H9 (cell line): ENCODE measurements around the gene RAB40C. TPM values are rescaled to one million over a fixed set of nuclear protein-coding genes. Genes with fewer than 3 reads are reported as not detected.
A peak's percentile ranks its signal among the peaks of the same experiment; 100 is the strongest.

Source experiments
- DNase-seq: peaks from one replicate; pipeline ENCODE4 v3.0.0-alpha.2; 2017
- H2AFZ ChIP-seq: one replicate; pipeline ENCODE4 v1.6.1; 2013; ENCODE audit warnings: mild to moderate bottlenecking, low read length, control low read depth, moderate library complexity
- H2AK5ac ChIP-seq: 2 replicates; pipeline ENCODE4 v1.6.1; 2013; ENCODE audit warnings: low read length, control low read depth, mixed read lengths; ENCODE audit not compliant: insufficient read length
- H2BK120ac ChIP-seq: one replicate; pipeline ENCODE4 v1.6.1; 2013; ENCODE audit warnings: low read depth, mild to moderate bottlenecking, low read length, control low read depth, inconsistent platforms; ENCODE audit not compliant: poor library complexity, severe bottlenecking
- H2BK12ac ChIP-seq: 2 replicates; pipeline ENCODE4 v1.6.1; 2013; ENCODE audit warnings: low read length, control low read depth, mixed read lengths, low read depth; ENCODE audit not compliant: insufficient read length
- H2BK15ac ChIP-seq: 2 replicates; pipeline ENCODE4 v1.6.1; 2013; ENCODE audit warnings: low read depth, low read length, control low read depth
- H2BK20ac ChIP-seq: one replicate; pipeline ENCODE4 v1.6.1; 2013; ENCODE audit warnings: low read depth, mild to moderate bottlenecking, low read length, control low read depth, inconsistent platforms; ENCODE audit not compliant: poor library complexity, severe bottlenecking
- H2BK5ac ChIP-seq: 2 replicates; pipeline ENCODE4 v1.6.1; 2013; ENCODE audit warnings: low read length, control low read depth, mixed read lengths; ENCODE audit not compliant: insufficient read length
- H3K14ac ChIP-seq: 2 replicates; pipeline ENCODE4 v1.6.1; 2013; ENCODE audit warnings: low read length, control low read depth; ENCODE audit not compliant: insufficient read depth
- H3K18ac ChIP-seq: 2 replicates; pipeline ENCODE4 v1.6.1; 2013; ENCODE audit warnings: low read depth, mild to moderate bottlenecking, mixed read lengths, low read length, control low read depth; ENCODE audit not compliant: insufficient read length
- H3K23ac ChIP-seq: 2 replicates; pipeline ENCODE4 v1.6.1; 2013; ENCODE audit warnings: low read length, control low read depth, mixed read lengths, low read depth; ENCODE audit not compliant: insufficient read length
- H3K23me2 ChIP-seq: 2 replicates; pipeline ENCODE4 v1.6.1; 2013; ENCODE audit warnings: low read depth, mild to moderate bottlenecking, mixed read lengths, low read length, control low read depth; ENCODE audit not compliant: insufficient read length, poor library complexity, severe bottlenecking
- H3K27ac ChIP-seq: 2 replicates; pipeline ENCODE4 v1.5.1; 2013; ENCODE audit warnings: low read length, control low read depth, mixed read lengths, low read depth; ENCODE audit not compliant: insufficient read length
- H3K27me3 ChIP-seq: 2 replicates; pipeline ENCODE4 v1.6.1; 2013; ENCODE audit warnings: low read length, control low read depth, inconsistent platforms; ENCODE audit not compliant: insufficient read depth
- H3K4ac ChIP-seq: 2 replicates; pipeline ENCODE4 v1.6.1; 2013; ENCODE audit warnings: low read depth, mild to moderate bottlenecking, control low read depth, inconsistent platforms, low read length, moderate library complexity
- H3K4me1 ChIP-seq: 2 replicates; pipeline ENCODE4 v1.6.1; 2013; ENCODE audit warnings: low read length, control low read depth, inconsistent platforms; ENCODE audit not compliant: insufficient read depth
- H3K4me2 ChIP-seq: 2 replicates; pipeline ENCODE4 v1.6.1; 2013; ENCODE audit warnings: low read length, control low read depth, mixed read lengths; ENCODE audit not compliant: insufficient read length, insufficient read depth
- H3K56ac ChIP-seq: 2 replicates; pipeline ENCODE4 v1.6.1; 2013; ENCODE audit warnings: low read depth, mild to moderate bottlenecking, mixed read lengths, low read length, control low read depth; ENCODE audit not compliant: insufficient read length
- H3K79me1 ChIP-seq: 2 replicates; pipeline ENCODE4 v1.6.1; 2013; ENCODE audit warnings: low read depth, mild to moderate bottlenecking, moderate library complexity, low read length, control low read depth, inconsistent platforms; ENCODE audit not compliant: insufficient read depth, poor library complexity, severe bottlenecking
- H3K79me2 ChIP-seq: 2 replicates; pipeline ENCODE4 v1.6.1; 2013; ENCODE audit warnings: low read length, control low read depth, inconsistent platforms; ENCODE audit not compliant: insufficient read depth
- H3K9ac ChIP-seq: 2 replicates; pipeline ENCODE4 v1.6.1; 2013; ENCODE audit warnings: low read length, control low read depth, mixed read lengths; ENCODE audit not compliant: insufficient read length; ENCODE audit errors: extremely low read depth
- H3K9me3 ChIP-seq: one replicate; pipeline ENCODE4 v1.6.1; 2013; ENCODE audit warnings: low read depth, low read length, inconsistent platforms; ENCODE audit not compliant: control insufficient read depth
- H3T11ph ChIP-seq: one replicate; pipeline ENCODE4 v1.6.1; 2013; ENCODE audit warnings: mild to moderate bottlenecking, low read length, control low read depth, inconsistent platforms
- H4K20me1 ChIP-seq: one replicate; pipeline ENCODE4 v1.6.1; 2013; ENCODE audit not compliant: control insufficient read depth, insufficient read length, insufficient read depth
- H4K5ac ChIP-seq: 2 replicates; pipeline ENCODE4 v1.6.1; 2013; ENCODE audit warnings: low read depth, mild to moderate bottlenecking, mixed read lengths, low read length, control low read depth; ENCODE audit not compliant: insufficient read length
- H4K8ac ChIP-seq: replicated peaks from 2 replicates; pipeline ENCODE4 v1.6.1; 2013; ENCODE audit warnings: low read length, control low read depth, mixed read lengths, low read depth; ENCODE audit not compliant: insufficient read length
- H4K91ac ChIP-seq: 2 replicates; pipeline ENCODE4 v1.6.1; 2013; ENCODE audit warnings: low read depth, mild to moderate bottlenecking, moderate library complexity, mixed read lengths, low read length, control low read depth; ENCODE audit not compliant: insufficient read length
- H3K27ac Mint-ChIP-seq, 3 experiments: 2 replicates in 2 of 3; 3 replicates in 1 of 3; pipeline ENCODE4 v1.8.0; 2020 to 2021; ENCODE audit warnings: mixed read lengths in 3 of 3, mild to moderate bottlenecking in 1 of 3, moderate library complexity in 1 of 3
- H3K27me3 Mint-ChIP-seq: 2 replicates; pipeline ENCODE4 v1.8.0; 2021; ENCODE audit warnings: low read depth, mild to moderate bottlenecking, moderate library complexity, mixed read lengths
- H3K36me3 Mint-ChIP-seq, 3 experiments: 2 replicates in 2 of 3; 3 replicates in 1 of 3; pipeline ENCODE4 v1.8.0; 2020 to 2021; ENCODE audit warnings: low read depth in 3 of 3, mixed read lengths in 3 of 3; ENCODE audit not compliant: insufficient read depth in 1 of 3
- H3K4me1 Mint-ChIP-seq, 2 experiments: 2 replicates each; pipeline ENCODE4 v1.8.0; 2020; ENCODE audit warnings: mixed read lengths in 2 of 2
- H3K4me3 Mint-ChIP-seq, 2 experiments: 2 replicates in 1 of 2; 3 replicates in 1 of 2; pipeline ENCODE4 v1.8.0; 2020 to 2021; ENCODE audit warnings: mild to moderate bottlenecking in 2 of 2, mixed read lengths in 2 of 2, moderate library complexity in 1 of 2
- H3K9me3 Mint-ChIP-seq, 2 experiments: 2 replicates in 1 of 2; 3 replicates in 1 of 2; pipeline ENCODE4 v1.8.0; 2020; ENCODE audit warnings: mild to moderate bottlenecking in 2 of 2, mixed read lengths in 2 of 2, moderate library complexity in 1 of 2
- CTCF ChIP-seq: fragments of 200-600 bp; sonication (generic); conservative IDR thresholded peaks from 3 replicates; pipeline ENCODE4 v1.8.0; 2021; ENCODE audit warnings: antibody characterized with exemption, mild to moderate bottlenecking
- WGBS: extraction: QIAGEN DNeasy Blood & Tissue Kit; methylation state at CpG from one replicate; pipeline ENCODE4 v1.1.7; 2013; ENCODE audit warnings: missing lambda C conversion rate, low lambda C conversion rate, mixed read lengths; ENCODE audit not compliant: insufficient read length; ENCODE audit errors: extremely low coverage; 5-methylcytosine and 5-hydroxymethylcytosine counted together
- total RNA-seq: library from RNA; stranded (reverse); gene quantifications from 2 replicates; pipeline ENCODE4 v1.2.1, GENCODE V29; 2021

RAB40C gene
- total RNA-seq, 1 experiment from 2014 or later, result 19.1 TPM

- no peaks in the 10 kb centered on the region for H3K27me3 ChIP-seq
- no peak overlapping the region for H3K9ac ChIP-seq
- TF ChIP-seq CTCF, result no peak
- H2AK5ac ChIP-seq, result no peak overlapping the region
- peak; percentile 37 for DNase-seq
- H3T11ph ChIP-seq, result no peak overlapping the region
- peaks cover 2% of the 10 kb centered on the region for H3K79me1 ChIP-seq
- H2BK5ac ChIP-seq, result no peak overlapping the region
- Mint-ChIP-seq H3K27ac (peak overlapping the region in 2 of 3 experiments; percentile 41 to 91; a peak in 3 of 7 replicates), H3K36me3 (peaks cover 12 to 18% (median 13%) of the 10 kb centered on the region in 3 experiments), H3K27me3 (peaks cover 12% of the 10 kb centered on the region), H3K9me3 (peaks cover 16 to 18% of the 10 kb centered on the region in 2 experiments), H3K4me1 (peaks cover 11 to 13% of the 10 kb centered on the region in 2 experiments), H3K4me3 (no peak overlapping the region)
- no peak overlapping the region for H2BK15ac ChIP-seq
- H2BK12ac ChIP-seq, result no peak overlapping the region
- H3K14ac ChIP-seq, result no peak overlapping the region
- no peak overlapping the region for H3K56ac ChIP-seq
- no peak overlapping the region for H4K8ac ChIP-seq
- H2AFZ ChIP-seq, result no peak overlapping the region
- no peaks in the 10 kb centered on the region for H3K9me3 ChIP-seq
- no peak overlapping the region for H2BK20ac ChIP-seq
- WGBS, result no CpG with 5 or more reads among the region's 10 CpGs
- H3K4me1 ChIP-seq, result no peaks in the 10 kb centered on the region
- H3K23ac ChIP-seq, result no peak overlapping the region
- H3K18ac ChIP-seq, result no peak overlapping the region
- no peak overlapping the region for H3K4me2 ChIP-seq
- no peaks in the 10 kb centered on the region for H3K23me2 ChIP-seq
- no peaks in the 10 kb centered on the region for H3K79me2 ChIP-seq
- H4K20me1 ChIP-seq, result no peaks in the 10 kb centered on the region
- H4K5ac ChIP-seq, result no peak overlapping the region
- no peak overlapping the region for H2BK120ac ChIP-seq
- H4K91ac ChIP-seq, result no peak overlapping the region
- no peak overlapping the region for H3K27ac ChIP-seq
- H3K4ac ChIP-seq, result no peak overlapping the region
Measured at GRCh38 chr16:608019-608418, 18.2 kb downstream of the RAB40C start.
